Vagina (tissue), 2 donors: ENCODE data around the gene DNAH6.

Experiments used
- POLR2A ChIP-seq, 2 donors: fragments of 450-650 bp; IDR thresholded peaks; one replicate each; pipeline ENCODE4 v1.6.1; 2017; ENCODE audit warnings: antibody characterized with exemption in 2 of 2, mild to moderate bottlenecking in 2 of 2, moderate library complexity in 2 of 2
- POLR2AphosphoS5 ChIP-seq, 2 donors: sonication (generic); formaldehyde crosslinking; IDR thresholded peaks; one replicate each; pipeline ENCODE4 v1.9.0; 2017; ENCODE audit warnings: antibody characterized with exemption in 2 of 2, mild to moderate bottlenecking in 2 of 2, low read depth in 1 of 2; ENCODE audit not compliant: insufficient read depth in 1 of 2
- TF ChIP-seq, protein P1 (sequence below), 3 experiments: fragments of 450-650 bp in 2 of 3; fragments of 200-600 bp in 1 of 3; sonication (generic) in 1 of 3; IDR thresholded peaks; one replicate each; pipeline ENCODE4 v1.5.1; 2017 to 2019; ENCODE audit warnings: antibody characterized with exemption in 3 of 3, mild to moderate bottlenecking in 2 of 3, moderate library complexity in 2 of 3

DNA sequence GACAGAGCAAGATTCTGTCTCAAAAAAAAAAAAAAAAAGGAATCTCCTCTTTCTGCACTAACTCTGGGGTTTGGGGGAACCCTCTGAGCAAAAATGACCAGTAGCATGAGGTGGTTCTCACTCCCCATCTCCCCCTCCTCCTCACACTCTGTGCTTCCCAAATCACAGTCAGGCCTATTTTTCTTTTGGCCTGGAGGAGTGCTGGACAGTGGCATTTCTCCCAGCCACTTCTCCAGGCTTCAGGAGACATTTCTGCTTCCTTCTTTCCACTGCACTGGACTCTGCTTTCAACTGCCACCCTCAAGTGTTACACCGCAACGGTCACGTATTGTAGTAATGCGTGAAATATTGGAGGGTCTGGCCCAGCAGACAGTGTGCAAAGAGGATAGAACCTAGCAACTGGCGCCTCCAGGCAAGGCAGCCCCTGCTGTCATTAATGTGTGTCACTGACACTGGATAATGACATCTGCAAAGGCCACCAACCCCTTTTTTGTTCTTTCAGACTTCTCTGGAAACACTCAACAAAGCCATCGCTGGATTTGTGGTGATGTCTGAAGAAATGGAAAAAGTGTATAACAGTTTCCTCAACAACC lies 295.6 kb downstream of the DNAH6 start:
- TF ChIP-seq, protein P1, sequence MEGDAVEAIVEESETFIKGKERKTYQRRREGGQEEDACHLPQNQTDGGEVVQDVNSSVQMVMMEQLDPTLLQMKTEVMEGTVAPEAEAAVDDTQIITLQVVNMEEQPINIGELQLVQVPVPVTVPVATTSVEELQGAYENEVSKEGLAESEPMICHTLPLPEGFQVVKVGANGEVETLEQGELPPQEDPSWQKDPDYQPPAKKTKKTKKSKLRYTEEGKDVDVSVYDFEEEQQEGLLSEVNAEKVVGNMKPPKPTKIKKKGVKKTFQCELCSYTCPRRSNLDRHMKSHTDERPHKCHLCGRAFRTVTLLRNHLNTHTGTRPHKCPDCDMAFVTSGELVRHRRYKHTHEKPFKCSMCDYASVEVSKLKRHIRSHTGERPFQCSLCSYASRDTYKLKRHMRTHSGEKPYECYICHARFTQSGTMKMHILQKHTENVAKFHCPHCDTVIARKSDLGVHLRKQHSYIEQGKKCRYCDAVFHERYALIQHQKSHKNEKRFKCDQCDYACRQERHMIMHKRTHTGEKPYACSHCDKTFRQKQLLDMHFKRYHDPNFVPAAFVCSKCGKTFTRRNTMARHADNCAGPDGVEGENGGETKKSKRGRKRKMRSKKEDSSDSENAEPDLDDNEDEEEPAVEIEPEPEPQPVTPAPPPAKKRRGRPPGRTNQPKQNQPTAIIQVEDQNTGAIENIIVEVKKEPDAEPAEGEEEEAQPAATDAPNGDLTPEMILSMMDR (IDR thresholded peaks at IDR 0.05) = no peak
- no peak for TF ChIP-seq POLR2A (IDR thresholded peaks at IDR 0.05)
- no peak for TF ChIP-seq POLR2AphosphoS5 (IDR thresholded peaks at IDR 0.05; ENCODE audit: insufficient read depth in 1 of 2, low read depth in 1 of 2)
